Right lobe of liver (tissue), 6 donors: Measurements from ENCODE around the gene EEIG1. TPM values are rescaled to one million over a fixed set of nuclear protein-coding genes. Genes with fewer than 3 reads are reported as not detected.

Experiments used
- ATAC-seq, 4 donors: fragments of 200-7000 bp; cut with Tn5 transposase; one replicate each; pipeline ENCODE4 v1.9.1; 2020; ENCODE audit warnings: mild to moderate bottlenecking in 4 of 4, moderate library complexity in 4 of 4
- DNase-seq, 3 donors: peaks; one replicate each; pipeline ENCODE4 v3.0.0-alpha.2; 2020
- H3K27ac ChIP-seq, 3 donors: fragments of 200-600 bp; one replicate each; pipeline ENCODE4 v1.8.0; 2022
- H3K27me3 ChIP-seq, 2 donors: fragments of 200-600 bp; one replicate each; pipeline ENCODE4 v1.8.0; 2022
- H3K36me3 ChIP-seq, 4 donors: fragments of 200-600 bp; sonication (generic) in 1 of 4; one replicate each; pipeline versions ENCODE4 v1.5.1 to v1.8.0; 2017 to 2022; ENCODE audit warnings: control low read depth in 1 of 4
- H3K4me1 ChIP-seq, 4 donors: fragments of 200-600 bp; sonication (generic) in 1 of 4; one replicate each; pipeline versions ENCODE4 v1.5.1 to v1.8.0; 2017 to 2022; ENCODE audit warnings: control low read depth in 1 of 4
- H3K4me3 ChIP-seq, 3 donors: fragments of 200-600 bp; one replicate each; pipeline ENCODE4 v1.8.0; 2022
- H3K9me3 ChIP-seq, 4 donors: fragments of 200-600 bp; sonication (generic) in 1 of 4; one replicate each; pipeline versions ENCODE4 v1.5.1 to v1.8.0; 2017 to 2022; ENCODE audit warnings: control low read depth in 1 of 4
- CTCF ChIP-seq, 4 donors: fragments of 200-600 bp in 3 of 4; fragments of 450-650 bp in 1 of 4; IDR thresholded peaks; one replicate each; pipeline versions ENCODE4 v1.5.1 to v1.8.0; 2016 to 2022; ENCODE audit warnings: antibody characterized with exemption in 4 of 4, mild to moderate bottlenecking in 2 of 4
- POLR2A ChIP-seq: fragments of 450-650 bp; IDR thresholded peaks from one replicate; pipeline ENCODE4 v1.6.1; 2017; ENCODE audit warnings: antibody characterized with exemption, mild to moderate bottlenecking
- WGBS: methylation state at CpG from one replicate; pipeline ENCODE4 v1.1.6; 2018; ENCODE audit warnings: low coverage, low lambda C conversion rate; ENCODE audit not compliant: insufficient coverage; ENCODE audit errors: missing lambda C conversion rate; 5-methylcytosine and 5-hydroxymethylcytosine counted together
- intact Hi-C, 2 donors: fragments of 100-400 bp; cut with DNase I; formaldehyde crosslinking; loops; one replicate each; pipeline versions ENCODE4 v1.11.2 to v1.14.1; 2022
- total RNA-seq, 6 experiments: library from RNA; depleted of rRNA in 2 of 6; stranded (reverse); fragments of >200 nt in 2 of 6; fragmentation: NEBNext Ultra II Directional in 3 of 6; extraction: Animal tissue kit (Norgen Biotek cat#: 25700) in 3 of 6; gene quantifications; one replicate each; pipeline versions ENCODE4 v1.1.0 to v1.2.4, GENCODE V29; 2016 to 2023
- donor health status: DM: no; HTN: yes; CAD: no.
- donor health status: DM: no; HTN: no; CAD: no.
- donor health status: DM: no; HTN: no; CAD: no.
- donor health status: DM: no; HTN: yes; CAD: no.
- donor health status: DM: no; HTN: yes; CAD: no.

Gene EEIG1
- total RNA-seq, 6 experiments from 2014 or later = 9.7 to 54.1 (median 23.6) TPM

DNA sequence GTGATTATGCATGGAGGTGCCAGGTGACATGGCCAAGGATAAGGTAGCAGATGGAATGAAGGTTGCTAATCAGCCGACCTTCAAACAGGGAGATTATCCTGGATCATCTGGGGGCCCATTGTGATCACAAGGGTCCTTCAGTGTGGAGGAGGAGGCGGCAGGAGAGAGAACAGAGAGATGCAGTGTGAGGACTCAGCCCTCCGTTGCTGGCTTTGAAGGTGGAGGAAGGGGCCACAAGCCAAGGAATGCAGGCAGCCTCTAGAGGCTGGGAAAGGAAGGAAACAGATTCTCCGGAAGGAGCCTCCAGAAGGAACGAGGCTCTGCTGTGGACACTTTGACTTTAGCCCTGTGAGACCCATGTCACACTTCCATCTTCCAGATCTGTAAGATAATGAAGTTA is 27.4 kb upstream of the EEIG1 start:
- H3K9me3 ChIP-seq = no peaks in the 10 kb centered on the region
- H3K36me3 ChIP-seq = no peaks in the 10 kb centered on the region
- TF ChIP-seq POLR2A = no peak
- DNase-seq (no peak), ATAC-seq (no peak)
- no peaks in the 10 kb centered on the region for H3K27me3 ChIP-seq
- intact Hi-C loops = no loop called here
- WGBS = 75% methylated on average over 4 of the region's 5 CpGs
- H3K4me3 ChIP-seq = no peak overlapping the region
- peaks cover 0 to 10% (median 3%) of the 10 kb centered on the region in 4 donors for H3K4me1 ChIP-seq
- no peak overlapping the region for H3K27ac ChIP-seq

GRCh38 chr9:128007566-128008138 is 26.9 kb upstream of the EEIG1 start:
- H3K4me3 ChIP-seq = no peak overlapping the region
- WGBS = 41% methylated on average over 8 of the region's 10 CpGs
- H3K9me3 ChIP-seq = no peaks in the 10 kb centered on the region
- ATAC-seq (peak; percentile 28 to 58 (median 36)), DNase-seq (peak in 2 of 3 donors; percentile 48 to 60)
- intact Hi-C loops = no loop called here
- peaks cover 0 to 10% (median 3%) of the 10 kb centered on the region in 4 donors for H3K4me1 ChIP-seq
- H3K27ac ChIP-seq = no peak overlapping the region
- TF ChIP-seq CTCF (IDR thresholded peaks at IDR 0.05) (no peak), POLR2A (no peak)
- H3K36me3 ChIP-seq = no peaks in the 10 kb centered on the region
- H3K27me3 ChIP-seq = no peaks in the 10 kb centered on the region

- H3K27ac ChIP-seq = no peak overlapping the region
- TF ChIP-seq POLR2A = no peak
- TF ChIP-seq CTCF (IDR thresholded peaks at IDR 0.05) = no peak
- H3K36me3 ChIP-seq = no peaks in the 10 kb centered on the region
- ATAC-seq = no peak
- peaks cover 0 to 6% (median 3%) of the 10 kb centered on the region in 4 donors for H3K4me1 ChIP-seq
- H3K9me3 ChIP-seq = no peaks in the 10 kb centered on the region
- no peaks in the 10 kb centered on the region for H3K27me3 ChIP-seq
- no peak for DNase-seq
- no peak overlapping the region for H3K4me3 ChIP-seq
- 66% methylated on average over 10 of the region's 11 CpGs for WGBS
- intact Hi-C loops = no loop called here
These were observed 25.7 kb upstream of the EEIG1 start for GRCh38 chr9:128006332-128006996.

- Histone ChIP-seq H3K36me3 (no peaks in the 10 kb centered on the region), H3K4me1 (peaks cover 0 to 4% (median under 1%) of the 10 kb centered on the region in 4 donors), H3K4me3 (no peak overlapping the region), H3K9me3 (no peaks in the 10 kb centered on the region), H3K27ac (no peak overlapping the region), H3K27me3 (no peaks in the 10 kb centered on the region)
- no peak for TF ChIP-seq POLR2A
- no peak for TF ChIP-seq CTCF (IDR thresholded peaks at IDR 0.05)
- peak; percentile 67 to 86 (median 82) for ATAC-seq
- peak; percentile 55 to 69 (median 65) for DNase-seq
- intact Hi-C loops = no loop called here
- 27% methylated on average over 7 of the region's 12 CpGs for WGBS
These were observed 25.1 kb upstream of the EEIG1 start for GRCh38 chr9:128005923-128006322.

- no peaks in the 10 kb centered on the region for H3K27me3 ChIP-seq
- no peak overlapping the region for H3K27ac ChIP-seq
- TF ChIP-seq POLR2A (no peak), CTCF (IDR thresholded peaks at IDR 0.05) (no peak)
- H3K9me3 ChIP-seq = no peaks in the 10 kb centered on the region
- ATAC-seq = no peak
- H3K36me3 ChIP-seq = no peaks in the 10 kb centered on the region
- 100% methylated on average over 4 of the region's 11 CpGs for WGBS
- H3K4me1 ChIP-seq = no peaks in the 10 kb centered on the region
- intact Hi-C loops = no loop called here
- no peak for DNase-seq
- no peak overlapping the region for H3K4me3 ChIP-seq
These were observed 23.3 kb upstream of the EEIG1 start for GRCh38 chr9:128003966-128004604.
